ENCODE data around the gene MTARC1.

DNA sequence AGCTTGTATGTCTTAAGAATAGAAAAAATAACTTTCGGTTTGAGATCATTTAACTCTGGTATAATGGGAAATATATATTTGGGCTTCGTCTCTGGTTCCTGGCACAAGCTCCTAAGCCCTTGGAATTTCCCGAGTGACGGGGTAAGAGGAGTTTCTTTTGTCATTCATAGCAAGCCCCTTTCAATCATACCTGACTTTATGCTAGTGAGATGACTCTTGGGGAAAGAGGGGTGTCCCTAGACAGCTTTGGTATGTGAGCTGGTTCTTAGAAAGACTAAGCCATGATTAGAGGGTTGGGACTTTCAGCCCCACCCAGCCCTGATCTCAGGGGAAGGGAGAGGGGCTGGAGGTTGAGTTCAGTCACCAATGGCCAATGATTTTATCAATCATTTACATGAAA lies 13.9 kb upstream of the MTARC1 start:
- TF ChIP-seq CTCF (conservative IDR thresholded peaks at IDR 0.05) (no peak), ZFX (IDR thresholded peaks at IDR 0.05) (no peak)
